ENCODE measurements around the gene NUDT8.
"Not testable (repeated sequence)": the region's sequence is repeated elsewhere in the genome, so short reads cannot be mapped to it uniquely, and the experiment has no call there.

Gene NUDT8

GRCh38 chr11:67641338-67642172 is 11.8 kb upstream of the NUDT8 start:
- DNase-seq (ENCODE audit: low read depth): no peak

- no peak for DNase-seq (ENCODE audit: low read depth)
Observed at GRCh38 chr11:67640758-67641337, 11.1 kb upstream of the NUDT8 start.

GRCh38 chr11:67640021-67640757 is 10.5 kb upstream of the NUDT8 start:
- DNase-seq (ENCODE audit: low read depth): peak; percentile 41

- DNase-seq (ENCODE audit: low read depth): no peak
Observed at GRCh38 chr11:67639438-67639859, 9.7 kb upstream of the NUDT8 start, which contains the start of gene TBX10. Gene TBX10, minus strand, starts transcription at chr11:67639763. Its CDS starts 291 bp downstream, at chr11:67639472.

GRCh38 chr11:67638535-67639437 is 9.0 kb upstream of the NUDT8 start:
- DNase-seq (ENCODE audit: low read depth): no peak

GRCh38 chr11:67637441-67637840 is 7.7 kb upstream of the NUDT8 start:
- DNase-seq (ENCODE audit: low read depth): not testable (repeated sequence)

- no peak for DNase-seq (ENCODE audit: low read depth)
Observed at GRCh38 chr11:67636962-67637361, 7.2 kb upstream of the NUDT8 start.

GRCh38 chr11:67635231-67635521 is 5.4 kb upstream of the NUDT8 start:
- no peak for DNase-seq (ENCODE audit: low read depth)

- no peak for DNase-seq (ENCODE audit: low read depth)
Observed at GRCh38 chr11:67634366-67635230, 4.9 kb upstream of the NUDT8 start.

GRCh38 chr11:67633758-67634365 is 4.1 kb upstream of the NUDT8 start:
- DNase-seq (ENCODE audit: low read depth): no peak

GRCh38 chr11:67632982-67633755 is 3.4 kb upstream of the NUDT8 start:
- DNase-seq (ENCODE audit: low read depth): no peak

- no peak for DNase-seq (ENCODE audit: low read depth)
Observed at GRCh38 chr11:67632175-67632981, 2.6 kb upstream of the NUDT8 start.

- DNase-seq (ENCODE audit: low read depth): no peak
Observed at GRCh38 chr11:67631853-67632174, 2.1 kb upstream of the NUDT8 start.

- no peak for DNase-seq (ENCODE audit: low read depth)
Observed at GRCh38 chr11:67631411-67631810, 1.7 kb upstream of the NUDT8 start.

- DNase-seq (ENCODE audit: low read depth): no peak
Observed at GRCh38 chr11:67630943-67631331, 1.2 kb upstream of the NUDT8 start.

- DNase-seq (ENCODE audit: low read depth): peak; percentile 87
Observed at GRCh38 chr11:67630228-67630942, 648 bp upstream of the NUDT8 start.

GRCh38 chr11:67628710-67629385 is 889 bp downstream of the NUDT8 start:
- no peak for DNase-seq (ENCODE audit: low read depth)

All from activated gamma-delta T cell treated with anti-CD3 and anti-CD28 coated beads, Interleukin-2, amount 50 U/mL, for 16 hours (primary cell).